ENCODE data around the gene KANTR. TPM values are rescaled to one million over a fixed set of nuclear protein-coding genes. Genes with fewer than 3 reads are reported as not detected.

Gene KANTR
- total RNA-seq, 2 donors from 2014 or later: 11.7 to 14.4 TPM

DNA sequence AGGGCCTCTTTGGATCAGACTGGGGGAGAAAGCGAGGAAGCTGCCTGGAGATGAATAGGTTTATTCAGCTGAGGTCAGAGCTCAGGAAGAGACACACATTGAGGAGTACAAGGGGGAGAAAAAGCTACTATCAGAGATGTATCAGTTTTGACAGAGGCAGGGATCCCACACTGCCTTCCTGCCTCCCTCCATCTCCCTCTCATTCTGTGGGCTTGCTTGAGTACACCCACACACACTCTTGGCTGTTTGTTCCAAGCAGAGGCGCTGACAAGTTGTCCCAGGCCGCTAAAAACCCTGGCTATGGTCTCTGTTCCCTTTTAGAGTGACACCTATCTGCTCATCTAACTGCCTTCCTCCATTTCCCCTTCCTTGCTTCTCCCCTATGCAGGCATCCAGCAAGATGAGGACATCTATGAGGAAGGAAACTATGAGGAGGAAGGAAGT lies 6.5 kb upstream of the KANTR start:
- DNase-seq: no peak
- H3K4me1 Mint-ChIP-seq: peaks cover 3% of the 10 kb centered on the region
- peaks cover 63% of the 10 kb centered on the region for H3K9me3 Mint-ChIP-seq
- TF ChIP-seq, protein P1, sequence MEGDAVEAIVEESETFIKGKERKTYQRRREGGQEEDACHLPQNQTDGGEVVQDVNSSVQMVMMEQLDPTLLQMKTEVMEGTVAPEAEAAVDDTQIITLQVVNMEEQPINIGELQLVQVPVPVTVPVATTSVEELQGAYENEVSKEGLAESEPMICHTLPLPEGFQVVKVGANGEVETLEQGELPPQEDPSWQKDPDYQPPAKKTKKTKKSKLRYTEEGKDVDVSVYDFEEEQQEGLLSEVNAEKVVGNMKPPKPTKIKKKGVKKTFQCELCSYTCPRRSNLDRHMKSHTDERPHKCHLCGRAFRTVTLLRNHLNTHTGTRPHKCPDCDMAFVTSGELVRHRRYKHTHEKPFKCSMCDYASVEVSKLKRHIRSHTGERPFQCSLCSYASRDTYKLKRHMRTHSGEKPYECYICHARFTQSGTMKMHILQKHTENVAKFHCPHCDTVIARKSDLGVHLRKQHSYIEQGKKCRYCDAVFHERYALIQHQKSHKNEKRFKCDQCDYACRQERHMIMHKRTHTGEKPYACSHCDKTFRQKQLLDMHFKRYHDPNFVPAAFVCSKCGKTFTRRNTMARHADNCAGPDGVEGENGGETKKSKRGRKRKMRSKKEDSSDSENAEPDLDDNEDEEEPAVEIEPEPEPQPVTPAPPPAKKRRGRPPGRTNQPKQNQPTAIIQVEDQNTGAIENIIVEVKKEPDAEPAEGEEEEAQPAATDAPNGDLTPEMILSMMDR (conservative IDR thresholded peaks at IDR 0.05): no peak
- no peak overlapping the region for H3K27ac Mint-ChIP-seq
- no peaks in the 10 kb centered on the region for H3K27me3 Mint-ChIP-seq (ENCODE audit: insufficient read depth)
- H3K4me3 Mint-ChIP-seq: no peak overlapping the region
- 94% methylated on average over 3 of the region's 3 CpGs; no CpG with 5 or more reads in 1 of the 2 experiments for WGBS, 2 experiments (ENCODE audit: insufficient coverage in 1 of 2, insufficient read length in 1 of 2)
- no peaks in the 10 kb centered on the region for H3K4me1 ChIP-seq (ENCODE audit: control insufficient read depth, insufficient read depth, low read length)
- no peak overlapping the region for H3K4me3 ChIP-seq (ENCODE audit: low read length)
- H3K27ac ChIP-seq (ENCODE audit: low read depth, low read length): no peak overlapping the region
- H3K36me3 Mint-ChIP-seq (ENCODE audit: low read depth): peaks cover 28% of the 10 kb centered on the region
- H3K36me3 ChIP-seq (ENCODE audit: control insufficient read depth, insufficient read depth, low read length): peaks cover 22% of the 10 kb centered on the region
- no peaks in the 10 kb centered on the region for H3K9me3 ChIP-seq (ENCODE audit: control insufficient read depth, low read length)
- H3K9ac ChIP-seq (ENCODE audit: extremely low read depth, low read length, poor library complexity, severe bottlenecking): no peak overlapping the region
- no peaks in the 10 kb centered on the region for H3K27me3 ChIP-seq (ENCODE audit: control insufficient read depth, insufficient read depth, low read length, poor library complexity, severe bottlenecking)

- Mint-ChIP-seq H3K36me3 (ENCODE audit: low read depth) (peaks cover 28% of the 10 kb centered on the region), H3K27ac (peak overlapping the region; percentile 95), H3K4me3 (peak overlapping the region; percentile 77), H3K27me3 (ENCODE audit: insufficient read depth) (no peaks in the 10 kb centered on the region), H3K9me3 (peaks cover 67% of the 10 kb centered on the region), H3K4me1 (peaks cover 3% of the 10 kb centered on the region)
- Histone ChIP-seq H3K9ac (ENCODE audit: extremely low read depth, low read length, poor library complexity, severe bottlenecking) (peak overlapping the region; percentile 42), H3K4me3 (ENCODE audit: low read length) (peak overlapping the region; percentile 85), H3K4me1 (ENCODE audit: control insufficient read depth, insufficient read depth, low read length) (no peaks in the 10 kb centered on the region), H3K27ac (ENCODE audit: low read depth, low read length) (peak overlapping the region; percentile 66), H3K36me3 (ENCODE audit: control insufficient read depth, insufficient read depth, low read length) (peaks cover 22% of the 10 kb centered on the region), H3K27me3 (ENCODE audit: control insufficient read depth, insufficient read depth, low read length, poor library complexity, severe bottlenecking) (no peaks in the 10 kb centered on the region), H3K9me3 (ENCODE audit: control insufficient read depth, low read length) (no peaks in the 10 kb centered on the region)
- TF ChIP-seq, protein P1 (conservative IDR thresholded peaks at IDR 0.05): no peak
- DNase-seq: peak; percentile 92
- 26% methylated on average over 49 of the region's 51 CpGs; no CpG with 5 or more reads in 1 of the 2 experiments for WGBS, 2 experiments (ENCODE audit: insufficient coverage in 1 of 2, insufficient read length in 1 of 2)
Measured at GRCh38 chrX:53088136-53088974, 5.6 kb upstream of the KANTR start.

DNA sequence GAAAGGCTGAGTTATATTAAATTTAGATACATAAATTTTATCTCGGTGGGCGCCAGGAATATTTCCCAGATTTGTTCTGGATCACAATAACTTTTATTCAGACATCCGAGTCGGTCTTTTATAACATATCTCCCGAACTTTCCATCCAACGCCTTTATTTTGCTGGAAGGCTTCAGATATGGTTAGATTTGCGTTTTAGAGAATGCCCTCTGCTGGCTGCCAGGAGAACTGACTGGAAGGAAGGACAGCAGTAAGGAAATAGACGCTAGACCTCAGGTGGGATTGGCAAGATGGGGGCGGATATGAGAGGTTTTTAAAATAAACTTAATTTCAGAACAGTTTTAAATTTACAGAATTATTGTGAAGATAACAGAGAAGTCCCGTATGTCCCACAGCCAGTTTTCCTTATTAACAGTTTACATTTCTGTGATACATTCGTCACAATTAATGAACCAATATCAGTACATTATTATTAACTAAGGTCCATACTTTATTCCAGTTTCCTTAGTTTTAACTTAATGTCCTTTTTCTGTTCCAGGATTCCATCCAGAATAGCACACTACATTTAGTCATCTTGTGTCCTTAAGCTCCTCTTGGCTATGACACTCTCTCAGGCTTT lies 4.6 kb upstream of the KANTR start:
- no peak for DNase-seq
- Mint-ChIP-seq H3K4me3 (peak overlapping the region; percentile 77), H3K36me3 (ENCODE audit: low read depth) (peaks cover 22% of the 10 kb centered on the region), H3K9me3 (peaks cover 60% of the 10 kb centered on the region), H3K27ac (peak overlapping the region; percentile 95), H3K4me1 (peaks cover 3% of the 10 kb centered on the region), H3K27me3 (ENCODE audit: insufficient read depth) (no peaks in the 10 kb centered on the region)
- TF ChIP-seq, protein P1 (conservative IDR thresholded peaks at IDR 0.05): peak; percentile 81
- H3K4me1 ChIP-seq (ENCODE audit: control insufficient read depth, insufficient read depth, low read length): no peaks in the 10 kb centered on the region
- peak overlapping the region; percentile 42 for H3K9ac ChIP-seq (ENCODE audit: extremely low read depth, low read length, poor library complexity, severe bottlenecking)
- WGBS, 2 experiments (ENCODE audit: insufficient coverage in 1 of 2, insufficient read length in 1 of 2): 12 to 92% methylated on average over 1 to 9 of the region's 11 CpGs
- H3K36me3 ChIP-seq (ENCODE audit: control insufficient read depth, insufficient read depth, low read length): peaks cover 18% of the 10 kb centered on the region
- H3K27me3 ChIP-seq (ENCODE audit: control insufficient read depth, insufficient read depth, low read length, poor library complexity, severe bottlenecking): no peaks in the 10 kb centered on the region
- no peaks in the 10 kb centered on the region for H3K9me3 ChIP-seq (ENCODE audit: control insufficient read depth, low read length)
- peak overlapping the region; percentile 85 for H3K4me3 ChIP-seq (ENCODE audit: low read length)
- no peak overlapping the region for H3K27ac ChIP-seq (ENCODE audit: low read depth, low read length)
